Measurements from ENCODE around the gene GALNTL6.

Gene GALNTL6

DNA sequence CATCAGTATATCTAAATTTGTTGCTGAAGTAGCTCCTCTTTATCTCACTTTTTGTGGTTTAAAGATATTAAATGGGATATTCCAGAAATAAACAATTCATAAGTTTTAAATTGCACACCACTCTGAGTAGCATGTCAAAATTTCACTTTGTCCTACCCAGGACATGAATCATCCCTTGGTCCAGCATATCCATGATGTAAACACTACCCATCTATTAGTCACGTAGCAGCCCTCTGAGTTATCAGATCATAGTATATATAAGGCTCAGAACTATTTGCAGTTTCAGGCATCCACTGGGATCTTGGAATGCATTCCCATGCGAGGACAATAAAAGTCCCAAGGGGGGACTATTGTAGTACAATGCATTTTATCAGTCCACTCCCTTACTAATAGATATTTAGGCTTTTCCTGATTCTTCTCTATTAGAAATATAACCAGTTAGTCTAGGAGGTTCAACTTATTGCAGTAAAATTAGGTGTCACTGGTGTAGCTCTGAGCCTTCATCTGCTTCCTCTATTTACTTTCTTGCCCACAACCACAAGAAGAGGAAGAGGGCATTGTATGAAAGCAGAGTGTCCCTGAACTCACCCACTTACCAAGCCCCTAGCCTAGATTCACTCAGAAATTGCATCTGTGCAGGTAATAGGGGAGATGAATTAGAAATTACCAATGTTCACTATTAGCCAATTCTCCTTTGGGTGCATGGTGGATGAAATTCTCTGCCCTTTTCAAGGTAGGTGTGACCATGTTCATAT is 945.6 kb downstream of the GALNTL6 start:
- no peak overlapping the region for H3K27ac ChIP-seq (ENCODE audit: low read depth in 2 of 2, low read length in 2 of 2)
- H3K4me1 ChIP-seq (ENCODE audit: control insufficient read depth in 2 of 2, insufficient read depth in 2 of 2, low read length in 2 of 2): no peaks in the 10 kb centered on the region
- no peak overlapping the region for H3K4me3 ChIP-seq (ENCODE audit: low read length in 2 of 2)
- no peak overlapping the region for H3K9ac ChIP-seq (ENCODE audit: low read depth in 1 of 2, low read length in 2 of 2)
- H3K27me3 ChIP-seq (ENCODE audit: control insufficient read depth in 2 of 2, insufficient read depth in 2 of 2, low read length in 2 of 2): no peaks in the 10 kb centered on the region
- H3K9me3 ChIP-seq (ENCODE audit: control insufficient read depth in 2 of 2, low read length in 2 of 2): no peaks in the 10 kb centered on the region
- H3K36me3 ChIP-seq (ENCODE audit: control insufficient read depth in 2 of 2, insufficient read depth in 2 of 2, low read length in 2 of 2): no peaks in the 10 kb centered on the region

DNA sequence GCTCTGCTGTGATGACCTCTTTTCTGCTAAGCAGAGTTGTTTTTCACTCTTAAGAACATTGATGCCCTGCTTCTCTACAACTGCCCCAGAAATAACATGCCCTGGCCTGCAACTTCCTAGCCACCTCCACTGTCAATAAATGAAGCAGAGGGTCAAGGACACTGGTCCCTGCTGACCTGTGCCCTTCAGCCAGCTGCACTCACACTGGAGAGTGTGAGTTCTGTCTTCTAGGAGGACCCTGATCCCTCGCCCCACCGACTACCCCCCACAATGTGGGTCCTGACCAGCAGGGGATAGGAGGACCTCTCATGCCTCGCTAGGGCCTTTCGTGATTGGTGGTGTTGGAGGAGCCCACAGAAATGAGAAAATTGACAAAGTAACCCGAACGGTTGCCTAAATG is 947.3 kb downstream of the GALNTL6 start:
- Histone ChIP-seq H3K27ac (ENCODE audit: low read depth in 2 of 2, low read length in 2 of 2) (no peak overlapping the region), H3K4me1 (ENCODE audit: control insufficient read depth in 2 of 2, insufficient read depth in 2 of 2, low read length in 2 of 2) (no peaks in the 10 kb centered on the region), H3K9ac (ENCODE audit: low read depth in 1 of 2, low read length in 2 of 2) (no peak overlapping the region), H3K4me3 (ENCODE audit: low read length in 2 of 2) (no peak overlapping the region), H3K27me3 (ENCODE audit: control insufficient read depth in 2 of 2, insufficient read depth in 2 of 2, low read length in 2 of 2) (no peaks in the 10 kb centered on the region), H3K9me3 (ENCODE audit: control insufficient read depth in 2 of 2, low read length in 2 of 2) (no peaks in the 10 kb centered on the region), H3K36me3 (ENCODE audit: control insufficient read depth in 2 of 2, insufficient read depth in 2 of 2, low read length in 2 of 2) (no peaks in the 10 kb centered on the region)

DNA sequence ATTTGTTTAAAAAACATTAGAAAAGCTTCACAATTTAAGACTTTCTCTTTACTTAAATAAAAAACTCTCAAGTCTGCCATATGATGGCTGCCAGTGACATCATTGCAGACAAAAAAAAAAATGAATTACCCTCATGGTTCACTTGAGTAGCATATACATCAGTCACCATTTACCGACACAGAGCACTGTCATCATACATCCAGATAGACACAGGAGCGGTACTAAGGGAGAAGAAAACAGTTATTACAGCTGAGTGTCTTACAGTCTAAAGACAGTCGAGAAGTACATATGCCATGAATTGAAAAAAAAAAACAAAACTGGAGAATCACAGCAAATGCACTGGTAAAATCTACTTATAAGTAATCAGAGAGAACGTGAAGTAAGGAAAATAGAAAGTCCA is 949.7 kb downstream of the GALNTL6 start:
- H3K27me3 ChIP-seq (ENCODE audit: control insufficient read depth in 2 of 2, insufficient read depth in 2 of 2, low read length in 2 of 2): no peaks in the 10 kb centered on the region
- H3K27ac ChIP-seq (ENCODE audit: low read depth in 2 of 2, low read length in 2 of 2): no peak overlapping the region
- no peak overlapping the region for H3K9ac ChIP-seq (ENCODE audit: low read depth in 1 of 2, low read length in 2 of 2)
- no peaks in the 10 kb centered on the region for H3K4me1 ChIP-seq (ENCODE audit: control insufficient read depth in 2 of 2, insufficient read depth in 2 of 2, low read length in 2 of 2)
- no peaks in the 10 kb centered on the region for H3K36me3 ChIP-seq (ENCODE audit: control insufficient read depth in 2 of 2, insufficient read depth in 2 of 2, low read length in 2 of 2)
- no peak overlapping the region for H3K4me3 ChIP-seq (ENCODE audit: low read length in 2 of 2)
- no peaks in the 10 kb centered on the region for H3K9me3 ChIP-seq (ENCODE audit: control insufficient read depth in 2 of 2, low read length in 2 of 2)

- Histone ChIP-seq H3K4me1 (ENCODE audit: control insufficient read depth in 2 of 2, insufficient read depth in 2 of 2, low read length in 2 of 2) (no peaks in the 10 kb centered on the region), H3K27me3 (ENCODE audit: control insufficient read depth in 2 of 2, insufficient read depth in 2 of 2, low read length in 2 of 2) (no peaks in the 10 kb centered on the region), H3K9me3 (ENCODE audit: control insufficient read depth in 2 of 2, low read length in 2 of 2) (no peaks in the 10 kb centered on the region), H3K9ac (ENCODE audit: low read depth in 1 of 2, low read length in 2 of 2) (no peak overlapping the region), H3K4me3 (ENCODE audit: low read length in 2 of 2) (no peak overlapping the region), H3K36me3 (ENCODE audit: control insufficient read depth in 2 of 2, insufficient read depth in 2 of 2, low read length in 2 of 2) (no peaks in the 10 kb centered on the region), H3K27ac (ENCODE audit: low read depth in 2 of 2, low read length in 2 of 2) (no peak overlapping the region)
Observed at GRCh38 chr4:172770787-172771186, 957.6 kb downstream of the GALNTL6 start.

GRCh38 chr4:172772781-172773180 is 959.6 kb downstream of the GALNTL6 start:
- no peaks in the 10 kb centered on the region for H3K27me3 ChIP-seq (ENCODE audit: control insufficient read depth in 2 of 2, insufficient read depth in 2 of 2, low read length in 2 of 2)
- no peak overlapping the region for H3K4me3 ChIP-seq (ENCODE audit: low read length in 2 of 2)
- no peak overlapping the region for H3K27ac ChIP-seq (ENCODE audit: low read depth in 2 of 2, low read length in 2 of 2)
- no peaks in the 10 kb centered on the region for H3K9me3 ChIP-seq (ENCODE audit: control insufficient read depth in 2 of 2, low read length in 2 of 2)
- no peaks in the 10 kb centered on the region for H3K36me3 ChIP-seq (ENCODE audit: control insufficient read depth in 2 of 2, insufficient read depth in 2 of 2, low read length in 2 of 2)
- no peak overlapping the region for H3K9ac ChIP-seq (ENCODE audit: low read depth in 1 of 2, low read length in 2 of 2)
- no peaks in the 10 kb centered on the region for H3K4me1 ChIP-seq (ENCODE audit: control insufficient read depth in 2 of 2, insufficient read depth in 2 of 2, low read length in 2 of 2)

GRCh38 chr4:172776203-172776861 is 963.1 kb downstream of the GALNTL6 start:
- Histone ChIP-seq H3K36me3 (ENCODE audit: control insufficient read depth in 2 of 2, insufficient read depth in 2 of 2, low read length in 2 of 2) (no peaks in the 10 kb centered on the region), H3K9me3 (ENCODE audit: control insufficient read depth in 2 of 2, low read length in 2 of 2) (no peaks in the 10 kb centered on the region), H3K27ac (ENCODE audit: low read depth in 2 of 2, low read length in 2 of 2) (no peak overlapping the region), H3K4me3 (ENCODE audit: low read length in 2 of 2) (no peak overlapping the region), H3K4me1 (ENCODE audit: control insufficient read depth in 2 of 2, insufficient read depth in 2 of 2, low read length in 2 of 2) (no peaks in the 10 kb centered on the region), H3K27me3 (ENCODE audit: control insufficient read depth in 2 of 2, insufficient read depth in 2 of 2, low read length in 2 of 2) (no peaks in the 10 kb centered on the region), H3K9ac (ENCODE audit: low read depth in 1 of 2, low read length in 2 of 2) (no peak overlapping the region)

- no peak overlapping the region for H3K9ac ChIP-seq (ENCODE audit: low read depth in 1 of 2, low read length in 2 of 2)
- H3K27ac ChIP-seq (ENCODE audit: low read depth in 2 of 2, low read length in 2 of 2): no peak overlapping the region
- H3K9me3 ChIP-seq (ENCODE audit: control insufficient read depth in 2 of 2, low read length in 2 of 2): no peaks in the 10 kb centered on the region
- no peaks in the 10 kb centered on the region for H3K36me3 ChIP-seq (ENCODE audit: control insufficient read depth in 2 of 2, insufficient read depth in 2 of 2, low read length in 2 of 2)
- H3K4me1 ChIP-seq (ENCODE audit: control insufficient read depth in 2 of 2, insufficient read depth in 2 of 2, low read length in 2 of 2): no peaks in the 10 kb centered on the region
- no peak overlapping the region for H3K4me3 ChIP-seq (ENCODE audit: low read length in 2 of 2)
- H3K27me3 ChIP-seq (ENCODE audit: control insufficient read depth in 2 of 2, insufficient read depth in 2 of 2, low read length in 2 of 2): no peaks in the 10 kb centered on the region
Observed at GRCh38 chr4:172777729-172778431, 964.7 kb downstream of the GALNTL6 start.

- Histone ChIP-seq H3K9me3 (ENCODE audit: control insufficient read depth in 2 of 2, low read length in 2 of 2) (no peaks in the 10 kb centered on the region), H3K27ac (ENCODE audit: low read depth in 2 of 2, low read length in 2 of 2) (no peak overlapping the region), H3K27me3 (ENCODE audit: control insufficient read depth in 2 of 2, insufficient read depth in 2 of 2, low read length in 2 of 2) (no peaks in the 10 kb centered on the region), H3K4me3 (ENCODE audit: low read length in 2 of 2) (no peak overlapping the region), H3K36me3 (ENCODE audit: control insufficient read depth in 2 of 2, insufficient read depth in 2 of 2, low read length in 2 of 2) (no peaks in the 10 kb centered on the region), H3K4me1 (ENCODE audit: control insufficient read depth in 2 of 2, insufficient read depth in 2 of 2, low read length in 2 of 2) (no peaks in the 10 kb centered on the region), H3K9ac (ENCODE audit: low read depth in 1 of 2, low read length in 2 of 2) (no peak overlapping the region)
Observed at GRCh38 chr4:172778583-172778982, 965.4 kb downstream of the GALNTL6 start.

DNA sequence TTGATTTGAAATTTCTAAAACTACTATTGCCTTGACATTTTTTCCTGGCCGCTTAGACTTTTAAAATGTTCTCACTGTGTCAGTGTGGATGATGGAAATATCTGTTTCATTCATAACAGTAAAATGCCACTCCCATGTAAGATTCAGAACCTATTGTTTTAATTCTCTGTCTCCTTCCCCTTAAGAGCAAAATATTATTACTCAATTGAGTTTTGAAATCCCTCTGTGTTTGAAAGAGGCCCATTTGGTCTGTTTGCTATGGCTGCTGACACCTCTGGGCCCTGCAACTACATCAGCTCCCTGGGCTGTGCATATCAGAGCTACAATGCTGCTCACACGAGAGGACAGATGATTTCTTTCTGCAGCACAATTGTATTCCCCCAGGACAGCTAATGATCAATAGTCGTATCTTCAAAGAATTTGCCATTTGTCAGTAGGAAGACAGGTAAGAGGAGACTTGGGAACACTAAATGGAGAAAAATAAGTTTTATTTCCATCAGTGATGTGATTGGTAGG is 967.4 kb downstream of the GALNTL6 start:
- no peaks in the 10 kb centered on the region for H3K9me3 ChIP-seq (ENCODE audit: control insufficient read depth in 2 of 2, low read length in 2 of 2)
- H3K27me3 ChIP-seq (ENCODE audit: control insufficient read depth in 2 of 2, insufficient read depth in 2 of 2, low read length in 2 of 2): no peaks in the 10 kb centered on the region
- H3K4me1 ChIP-seq (ENCODE audit: control insufficient read depth in 2 of 2, insufficient read depth in 2 of 2, low read length in 2 of 2): no peaks in the 10 kb centered on the region
- H3K9ac ChIP-seq (ENCODE audit: low read depth in 1 of 2, low read length in 2 of 2): no peak overlapping the region
- H3K36me3 ChIP-seq (ENCODE audit: control insufficient read depth in 2 of 2, insufficient read depth in 2 of 2, low read length in 2 of 2): no peaks in the 10 kb centered on the region
- no peak overlapping the region for H3K27ac ChIP-seq (ENCODE audit: low read depth in 2 of 2, low read length in 2 of 2)
- no peak overlapping the region for H3K4me3 ChIP-seq (ENCODE audit: low read length in 2 of 2)

DNA sequence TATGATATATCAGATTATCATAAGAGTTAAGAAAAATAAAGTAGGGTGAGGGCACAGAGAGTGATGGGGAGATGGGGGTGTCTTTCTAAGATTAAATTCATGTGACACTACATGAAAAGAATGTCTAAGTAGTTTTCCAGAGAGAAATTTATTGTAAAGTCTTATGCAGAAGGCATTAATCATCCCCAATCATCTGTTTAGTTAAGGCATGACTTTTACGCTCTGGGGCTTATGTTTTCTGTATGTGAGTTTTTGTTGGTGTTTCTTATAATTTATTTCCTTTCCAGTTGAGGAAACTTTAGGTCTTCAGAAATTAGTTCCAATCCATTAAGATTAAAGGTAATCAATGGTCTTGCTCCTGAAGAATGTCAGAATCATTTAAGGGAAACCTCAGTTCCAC is 972.4 kb downstream of the GALNTL6 start:
- H3K27ac ChIP-seq (ENCODE audit: low read depth in 2 of 2, low read length in 2 of 2): no peak overlapping the region
- H3K9me3 ChIP-seq (ENCODE audit: control insufficient read depth in 2 of 2, low read length in 2 of 2): no peaks in the 10 kb centered on the region
- H3K4me3 ChIP-seq (ENCODE audit: low read length in 2 of 2): no peak overlapping the region
- no peaks in the 10 kb centered on the region for H3K36me3 ChIP-seq (ENCODE audit: control insufficient read depth in 2 of 2, insufficient read depth in 2 of 2, low read length in 2 of 2)
- H3K4me1 ChIP-seq (ENCODE audit: control insufficient read depth in 2 of 2, insufficient read depth in 2 of 2, low read length in 2 of 2): no peaks in the 10 kb centered on the region
- peaks cover 0 to 2% of the 10 kb centered on the region in 2 donors for H3K27me3 ChIP-seq (ENCODE audit: control insufficient read depth in 2 of 2, insufficient read depth in 2 of 2, low read length in 2 of 2)
- no peak overlapping the region for H3K9ac ChIP-seq (ENCODE audit: low read depth in 1 of 2, low read length in 2 of 2)
